Measurements from ENCODE around the gene SLC13A2.

SLC13A2 gene

GRCh38 chr17:28470914-28471366 is 2.5 kb upstream of the SLC13A2 start:
- DNase-seq: no peak

- DNase-seq: no peak
Measured at GRCh38 chr17:28471531-28472342, 1.7 kb upstream of the SLC13A2 start.

- no peak for DNase-seq
Measured at GRCh38 chr17:28472871-28473497, 460 bp upstream of the SLC13A2 start.

GRCh38 chr17:28474111-28474531 is 677 bp downstream of the SLC13A2 start:
- DNase-seq: no peak

- DNase-seq: no peak
Measured at GRCh38 chr17:28475151-28475900, 1.9 kb downstream of the SLC13A2 start.

GRCh38 chr17:28476076-28476865 is 2.8 kb downstream of the SLC13A2 start:
- no peak for DNase-seq

GRCh38 chr17:28477928-28478327 is 4.5 kb downstream of the SLC13A2 start:
- DNase-seq: no peak

- no peak for DNase-seq
Measured at GRCh38 chr17:28478712-28479615, 5.5 kb downstream of the SLC13A2 start.

- DNase-seq: no peak
Measured at GRCh38 chr17:28480278-28480677, 6.8 kb downstream of the SLC13A2 start.

- no peak for DNase-seq
Measured at GRCh38 chr17:28480799-28481571, 7.5 kb downstream of the SLC13A2 start.

GRCh38 chr17:28482551-28483199 is 9.2 kb downstream of the SLC13A2 start:
- DNase-seq: no peak

- DNase-seq: no peak
Measured at GRCh38 chr17:28484296-28484695, 10.9 kb downstream of the SLC13A2 start.

- no peak for DNase-seq
Measured at GRCh38 chr17:28485049-28485448, 11.6 kb downstream of the SLC13A2 start.

GRCh38 chr17:28487881-28488532 is 14.6 kb downstream of the SLC13A2 start:
- no peak for DNase-seq

- no peak for DNase-seq
Measured at GRCh38 chr17:28488533-28489276, 15.3 kb downstream of the SLC13A2 start.

- no peak for DNase-seq
Measured at GRCh38 chr17:28491286-28491685, 17.8 kb downstream of the SLC13A2 start.

GRCh38 chr17:28491860-28492259 is 18.4 kb downstream of the SLC13A2 start:
- no peak for DNase-seq

- no peak for DNase-seq
Measured at GRCh38 chr17:28492352-28493310, 19.2 kb downstream of the SLC13A2 start.
